SK-N-SH (cell line): ENCODE results near the gene EDEM3.

Source experiments
- CTCF ChIP-seq: fragments of 200-600 bp; sonication (generic); IDR thresholded peaks from 2 replicates; pipeline ENCODE4 v1.6.1; 2017; ENCODE audit warnings: antibody characterized with exemption, mild to moderate bottlenecking, moderate library complexity
- TCF12 ChIP-seq: IDR thresholded peaks from 2 replicates; pipeline ENCODE4 v1.4.0; 2012
- TF ChIP-seq, protein P1 (sequence below): fragments of 150-350 bp; IDR thresholded peaks from 2 replicates; pipeline ENCODE4 v1.6.1; 2017; ENCODE audit warnings: antibody characterized with exemption, low read length, low read depth, borderline replicate concordance

GRCh38 chr1:184788970-184789369, 34.3 kb upstream of the EDEM3 start:
- TF ChIP-seq, protein P1, sequence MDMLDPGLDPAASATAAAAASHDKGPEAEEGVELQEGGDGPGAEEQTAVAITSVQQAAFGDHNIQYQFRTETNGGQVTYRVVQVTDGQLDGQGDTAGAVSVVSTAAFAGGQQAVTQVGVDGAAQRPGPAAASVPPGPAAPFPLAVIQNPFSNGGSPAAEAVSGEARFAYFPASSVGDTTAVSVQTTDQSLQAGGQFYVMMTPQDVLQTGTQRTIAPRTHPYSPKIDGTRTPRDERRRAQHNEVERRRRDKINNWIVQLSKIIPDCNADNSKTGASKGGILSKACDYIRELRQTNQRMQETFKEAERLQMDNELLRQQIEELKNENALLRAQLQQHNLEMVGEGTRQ = no peak
- no peak for TF ChIP-seq CTCF
- TF ChIP-seq TCF12 = no peak
